Fibroblast of mammary gland (primary cell): ENCODE data around the gene MAP4K5.
A peak's percentile ranks its signal among the peaks of the same experiment; 100 is the strongest.

Source experiments
- DNase-seq: peaks from one replicate; pipeline ENCODE4 v3.0.0-alpha.2; 2010; ENCODE audit warnings: low read depth
- H3K4me3 ChIP-seq: 2 replicates; pipeline ENCODE4 v1.5.1; 2011; ENCODE audit warnings: low read depth, mild to moderate bottlenecking, low read length, moderate library complexity; ENCODE audit not compliant: control insufficient read depth
- TF ChIP-seq, protein P1 (sequence below): conservative IDR thresholded peaks from 2 replicates; pipeline ENCODE4 v1.5.1; 2011; ENCODE audit warnings: low read depth, low read length, inconsistent platforms; ENCODE audit not compliant: control insufficient read depth, insufficient read depth

MAP4K5 gene

DNA sequence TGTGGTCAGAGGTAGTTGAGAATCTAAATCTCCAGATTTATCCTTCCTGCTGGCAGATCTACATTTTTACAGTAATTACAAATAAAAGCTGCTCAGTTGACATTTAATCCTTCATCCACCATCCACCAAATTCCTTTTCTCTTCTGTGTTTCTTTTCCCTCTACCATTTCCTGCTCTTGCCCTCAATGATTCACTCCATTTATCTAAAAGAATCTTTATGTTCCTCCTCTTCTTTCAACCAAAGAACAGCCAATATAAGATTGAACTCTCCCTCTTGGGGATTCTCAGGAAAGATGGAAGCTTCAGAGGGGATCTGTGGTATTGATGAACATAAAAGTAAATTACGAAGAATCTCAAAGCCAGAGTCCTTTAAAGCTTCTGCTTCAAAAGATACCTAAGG is 4.4 kb downstream of the MAP4K5 start:
- TF ChIP-seq, protein P1, sequence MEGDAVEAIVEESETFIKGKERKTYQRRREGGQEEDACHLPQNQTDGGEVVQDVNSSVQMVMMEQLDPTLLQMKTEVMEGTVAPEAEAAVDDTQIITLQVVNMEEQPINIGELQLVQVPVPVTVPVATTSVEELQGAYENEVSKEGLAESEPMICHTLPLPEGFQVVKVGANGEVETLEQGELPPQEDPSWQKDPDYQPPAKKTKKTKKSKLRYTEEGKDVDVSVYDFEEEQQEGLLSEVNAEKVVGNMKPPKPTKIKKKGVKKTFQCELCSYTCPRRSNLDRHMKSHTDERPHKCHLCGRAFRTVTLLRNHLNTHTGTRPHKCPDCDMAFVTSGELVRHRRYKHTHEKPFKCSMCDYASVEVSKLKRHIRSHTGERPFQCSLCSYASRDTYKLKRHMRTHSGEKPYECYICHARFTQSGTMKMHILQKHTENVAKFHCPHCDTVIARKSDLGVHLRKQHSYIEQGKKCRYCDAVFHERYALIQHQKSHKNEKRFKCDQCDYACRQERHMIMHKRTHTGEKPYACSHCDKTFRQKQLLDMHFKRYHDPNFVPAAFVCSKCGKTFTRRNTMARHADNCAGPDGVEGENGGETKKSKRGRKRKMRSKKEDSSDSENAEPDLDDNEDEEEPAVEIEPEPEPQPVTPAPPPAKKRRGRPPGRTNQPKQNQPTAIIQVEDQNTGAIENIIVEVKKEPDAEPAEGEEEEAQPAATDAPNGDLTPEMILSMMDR, result no peak
- peak; percentile 34 for DNase-seq
- H3K4me3 ChIP-seq, result no peak overlapping the region

DNA sequence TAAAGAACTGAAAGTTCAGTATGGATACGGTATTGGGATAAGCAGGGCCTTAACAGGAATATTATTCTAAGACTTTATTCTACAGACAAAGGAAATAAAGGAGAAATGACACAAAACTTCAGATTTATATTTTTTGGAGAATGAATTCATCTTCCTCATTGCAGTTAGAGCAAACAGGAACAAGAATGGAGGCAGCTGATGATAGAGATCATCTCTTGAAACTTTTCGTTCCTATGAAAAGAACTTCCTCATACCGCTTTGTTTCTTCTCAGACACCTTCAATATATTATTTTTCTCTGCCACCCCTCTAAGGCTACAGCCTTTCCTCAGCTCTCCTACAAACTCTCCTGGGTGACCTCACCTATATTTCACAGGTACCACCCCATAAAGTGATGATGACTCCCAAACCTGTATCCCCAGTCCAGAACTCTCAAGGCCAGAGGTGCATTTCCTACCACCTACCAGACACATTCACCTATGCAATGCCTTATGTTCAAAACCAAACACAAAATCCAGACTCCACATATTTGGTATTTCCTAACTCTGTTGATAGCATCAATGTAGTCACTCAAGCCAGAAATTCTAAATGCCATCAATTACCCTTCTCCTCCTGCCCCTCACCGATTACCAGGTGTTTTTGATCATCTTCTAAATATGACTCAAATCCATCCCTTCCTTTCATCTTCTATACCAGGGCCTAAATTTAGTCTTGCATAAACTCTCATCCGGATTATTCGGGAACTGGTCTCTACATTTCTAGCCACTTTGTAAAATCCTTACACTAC is 7.4 kb downstream of the MAP4K5 start:
- DNase-seq, result no peak
- no peak overlapping the region for H3K4me3 ChIP-seq
- TF ChIP-seq, protein P1, result no peak

DNA sequence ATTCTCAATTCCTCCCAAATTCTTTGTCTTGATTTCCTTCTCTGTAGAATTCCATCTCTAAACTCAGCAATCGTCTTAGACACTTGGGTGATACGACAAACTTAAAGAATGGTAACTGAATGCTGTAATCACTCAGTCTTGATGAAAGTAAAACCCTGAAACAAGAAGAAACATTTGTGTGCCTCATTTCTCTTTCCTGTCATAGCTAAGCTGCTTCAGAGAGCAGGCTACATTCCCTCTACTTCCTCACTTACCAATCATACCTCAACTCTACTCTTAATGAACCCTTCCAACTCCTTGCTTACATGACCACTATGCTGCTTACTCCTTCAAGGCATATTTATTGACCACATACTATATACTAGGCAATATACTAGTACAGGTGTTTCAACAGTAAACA is 8.3 kb downstream of the MAP4K5 start:
- no peak overlapping the region for H3K4me3 ChIP-seq
- no peak for DNase-seq
- TF ChIP-seq, protein P1, result no peak

DNA sequence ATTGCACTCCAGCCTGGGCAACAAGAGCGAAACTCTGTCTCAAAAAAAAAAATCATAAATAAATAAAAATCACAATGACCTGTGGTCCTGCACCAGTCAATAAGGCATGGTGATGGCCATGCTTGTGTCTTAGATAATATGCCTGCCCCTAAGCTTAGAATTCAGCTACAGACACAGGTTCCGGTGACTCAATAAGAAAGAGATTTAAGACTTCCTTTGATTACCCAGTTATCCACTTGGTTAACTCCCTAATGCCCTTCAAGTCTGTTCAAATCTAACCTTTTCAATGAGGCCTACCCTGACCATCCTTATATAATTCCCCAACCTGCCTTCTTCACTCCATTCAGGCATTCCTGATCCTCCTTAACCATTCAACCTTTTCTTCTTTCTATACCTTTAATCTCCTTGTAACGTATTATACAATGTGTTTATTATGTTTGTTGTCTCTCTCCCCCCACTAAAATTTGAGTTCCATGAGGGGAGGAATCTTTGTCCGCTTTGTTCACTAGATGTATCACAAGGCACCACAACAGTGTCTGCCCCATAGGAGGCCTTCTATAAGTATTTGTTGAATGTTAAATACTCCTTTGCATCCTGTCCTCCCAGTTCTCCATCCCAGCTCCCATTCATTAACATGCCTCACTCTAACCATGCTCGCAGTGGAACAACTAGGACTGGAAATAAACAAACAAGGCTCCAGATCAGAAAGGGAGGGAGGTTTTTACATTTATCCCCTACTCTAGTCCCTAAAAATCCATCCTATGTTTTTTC is 8.9 kb downstream of the MAP4K5 start:
- TF ChIP-seq, protein P1, result no peak
- no peak for DNase-seq
- no peak overlapping the region for H3K4me3 ChIP-seq

DNA sequence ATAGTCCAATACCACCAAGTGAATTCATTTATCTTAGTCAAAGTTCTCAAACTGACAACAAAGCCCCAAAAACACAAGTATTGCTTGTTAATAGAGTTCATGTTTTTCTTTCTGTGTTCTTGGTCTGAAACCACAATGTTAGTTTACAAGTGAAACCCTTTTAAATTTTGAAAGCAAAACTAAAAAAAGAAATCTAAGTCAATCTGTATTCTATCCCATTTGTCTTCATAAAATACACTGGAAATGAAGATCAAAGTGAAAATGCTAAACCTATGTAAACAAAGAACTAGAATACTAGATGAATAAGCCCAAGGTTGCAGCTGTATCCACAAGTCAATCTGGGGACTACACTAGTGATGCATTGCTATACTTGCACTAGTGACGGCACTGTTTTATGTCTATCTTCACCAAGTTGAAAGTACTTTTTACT is 10.4 kb downstream of the MAP4K5 start:
- DNase-seq, result peak; percentile 41
- TF ChIP-seq, protein P1, result no peak
- H3K4me3 ChIP-seq, result no peak overlapping the region

DNA sequence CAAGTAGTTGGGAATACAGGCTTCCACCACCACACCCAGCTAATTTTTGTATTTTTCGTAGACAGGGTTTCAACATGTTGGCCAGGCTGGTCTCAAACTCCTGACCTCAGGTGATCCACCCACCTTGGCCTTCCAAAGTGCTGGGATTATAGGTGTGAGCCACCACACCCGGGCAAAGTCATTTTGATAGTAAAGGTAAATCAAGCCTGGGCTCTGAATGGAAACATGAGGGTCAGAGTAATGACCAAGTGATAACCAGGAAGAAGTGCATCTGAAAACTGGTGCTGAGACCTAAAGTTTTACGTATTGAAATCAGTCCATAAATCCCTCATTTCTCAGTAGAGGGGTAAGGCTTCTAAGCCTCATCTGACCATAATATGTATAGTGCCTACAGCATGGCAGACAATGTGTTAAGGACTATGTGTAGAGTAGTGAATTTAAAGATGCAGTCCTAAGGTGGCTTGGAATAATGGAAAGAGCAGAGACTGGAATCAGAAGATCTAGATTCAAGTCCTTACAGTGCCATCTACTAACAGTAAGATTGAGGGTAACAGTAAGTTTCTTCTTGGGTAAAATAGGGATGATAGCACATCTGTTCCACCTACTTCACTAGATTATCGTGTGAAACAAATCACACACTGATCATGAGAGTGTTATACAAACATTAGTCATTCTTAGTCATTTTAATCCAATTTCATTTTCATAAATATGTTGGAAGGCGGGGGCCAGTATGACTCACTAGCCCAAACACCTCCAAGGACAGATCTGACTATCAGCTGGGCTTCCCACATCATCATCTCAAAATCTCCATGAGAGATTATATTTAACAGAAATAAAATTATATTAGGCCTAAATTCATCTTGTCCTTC is 11.2 kb downstream of the MAP4K5 start:
- DNase-seq, result peak; percentile 92
- H3K4me3 ChIP-seq, result no peak overlapping the region
- TF ChIP-seq, protein P1, result no peak
